ENCODE data around the gene ARL6IP1. TPM values are rescaled to one million over a fixed set of nuclear protein-coding genes. Genes with fewer than 3 reads are reported as not detected.

The ARL6IP1 gene
- total and polyA plus RNA-seq, 7 donors: 39.6 to 148 (median 107) TPM

GRCh38 chr16:18789515-18789849 lies 11.9 kb downstream of the ARL6IP1 start:
- Histone ChIP-seq H3K27me3 (no peaks in the 10 kb centered on the region), H3K9me3 (no peaks in the 10 kb centered on the region), H3K4me1 (peaks cover 0 to 56% (median 48%) of the 10 kb centered on the region in 4 donors), H3K4me3 (peak overlapping the region; percentile 65 to 93 (median 84)), H3K36me3 (peaks cover 4 to 71% (median 48%) of the 10 kb centered on the region in 4 donors), H3K27ac (peak overlapping the region; percentile 75 to 89 (median 86))
- no peak for DNase-seq
- WGBS, 2 donors: 1% methylated on average over 5 of the region's 5 CpGs
- intact Hi-C loops (cut with DNase I): no loop called here
- TF ChIP-seq POLR2AphosphoS5 (IDR thresholded peaks at IDR 0.05) (no peak), POLR2A (IDR thresholded peaks at IDR 0.05) (no peak), EP300 (IDR thresholded peaks at IDR 0.05) (no peak), CTCF (IDR thresholded peaks at IDR 0.05) (no peak)

- no peak for TF ChIP-seq CTCF (IDR thresholded peaks at IDR 0.05)
- TF ChIP-seq POLR2AphosphoS5 (IDR thresholded peaks at IDR 0.05): no peak
- TF ChIP-seq POLR2A (IDR thresholded peaks at IDR 0.05): no peak
- TF ChIP-seq EP300 (IDR thresholded peaks at IDR 0.05): no peak
- Histone ChIP-seq H3K36me3 (peaks cover under 1 to 71% (median 49%) of the 10 kb centered on the region in 4 donors), H3K4me3 (peak overlapping the region; percentile 65 to 93 (median 84)), H3K27ac (peak overlapping the region; percentile 75 to 89 (median 86)), H3K9me3 (no peaks in the 10 kb centered on the region), H3K27me3 (no peaks in the 10 kb centered on the region), H3K4me1 (peaks cover 0 to 60% (median 48%) of the 10 kb centered on the region in 4 donors)
- DNase-seq: no peak
- intact Hi-C loops (cut with DNase I): no loop called here
- 4 to 13% methylated on average over 20 of the region's 20 CpGs for WGBS, 2 donors
These were observed 12.4 kb downstream of the ARL6IP1 start for GRCh38 chr16:18788828-18789514.

- H3K27ac ChIP-seq: peak overlapping the region; percentile 6 to 52 (median 22)
- intact Hi-C loops (cut with DNase I): no loop called here
- H3K4me1 ChIP-seq: peaks cover 0 to 56% (median 47%) of the 10 kb centered on the region in 4 donors
- no peaks in the 10 kb centered on the region for H3K27me3 ChIP-seq
- TF ChIP-seq POLR2AphosphoS5 (IDR thresholded peaks at IDR 0.05) (peak in 1 of 4 donors; percentile 5), CTCF (IDR thresholded peaks at IDR 0.05) (no peak)
- DNase-seq: no peak
- 77 to 81% methylated on average over 8 of the region's 8 CpGs for WGBS, 2 donors
- H3K4me3 ChIP-seq: no peak overlapping the region
- H3K36me3 ChIP-seq: peaks cover 8 to 65% (median 47%) of the 10 kb centered on the region in 4 donors
- no peaks in the 10 kb centered on the region for H3K9me3 ChIP-seq
These were observed 16.3 kb downstream of the ARL6IP1 start for GRCh38 chr16:18784917-18785623.

GRCh38 chr16:18783430-18784341 lies 17.7 kb downstream of the ARL6IP1 start:
- Histone ChIP-seq H3K36me3 (peaks cover 8 to 62% (median 47%) of the 10 kb centered on the region in 4 donors), H3K27ac (no peak overlapping the region), H3K4me3 (no peak overlapping the region), H3K27me3 (no peaks in the 10 kb centered on the region), H3K4me1 (peaks cover 0 to 47% (median 42%) of the 10 kb centered on the region in 4 donors), H3K9me3 (no peaks in the 10 kb centered on the region)
- DNase-seq: no peak
- no peak for TF ChIP-seq POLR2AphosphoS5 (IDR thresholded peaks at IDR 0.05)
- no peak for TF ChIP-seq EP300 (IDR thresholded peaks at IDR 0.05)
- TF ChIP-seq CTCF (IDR thresholded peaks at IDR 0.05): no peak
- WGBS, 2 donors: 84 to 87% methylated on average over 17 of the region's 17 CpGs
- intact Hi-C loops (cut with DNase I): no loop called here
